ENCODE data around the gene MRPS35.

MRPS35 gene

DNA sequence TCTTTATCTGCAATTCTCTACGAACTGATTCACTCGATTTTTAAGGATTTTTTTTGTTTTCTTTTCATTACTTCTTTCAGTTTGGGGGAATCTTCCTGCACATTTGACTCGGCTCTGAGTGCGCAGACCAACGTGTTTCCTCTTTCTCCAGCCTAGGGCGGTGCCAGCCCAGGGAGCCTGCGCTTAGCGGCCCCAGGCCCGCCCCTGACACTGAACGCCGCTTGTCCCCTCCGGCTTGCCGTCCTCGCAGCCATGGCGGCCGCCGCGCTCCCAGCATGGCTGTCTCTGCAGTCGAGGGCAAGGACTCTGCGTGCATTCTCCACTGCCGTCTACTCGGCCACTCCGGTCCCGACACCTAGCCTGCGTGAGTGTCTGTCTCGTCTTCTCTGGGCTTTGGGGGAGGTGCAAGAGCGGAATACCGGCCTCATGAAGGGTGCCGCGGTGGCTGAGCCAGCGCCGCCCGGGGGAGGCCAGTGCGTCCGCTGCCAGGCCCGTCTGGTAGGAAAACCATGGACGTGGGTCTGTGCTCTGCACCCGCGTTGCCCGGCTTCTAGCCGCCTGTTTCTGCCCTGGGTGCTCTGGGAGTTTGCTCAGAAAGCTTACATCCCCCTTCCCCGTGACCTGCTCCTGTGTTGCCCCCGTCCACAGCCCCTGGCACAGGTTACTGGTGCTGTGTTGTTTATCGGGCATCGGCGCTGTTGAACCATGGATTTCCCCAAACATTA, at the start of gene MRPS35:
MRPS35 (plus strand) TSS at position 241 of the 725 bp plus-strand sequence; CDS start at position 253, 12 bp downstream.
- peak; percentile 80 to 87 (median 82) for DNase-seq (ENCODE audit: low read depth in 3 of 3)

DNA sequence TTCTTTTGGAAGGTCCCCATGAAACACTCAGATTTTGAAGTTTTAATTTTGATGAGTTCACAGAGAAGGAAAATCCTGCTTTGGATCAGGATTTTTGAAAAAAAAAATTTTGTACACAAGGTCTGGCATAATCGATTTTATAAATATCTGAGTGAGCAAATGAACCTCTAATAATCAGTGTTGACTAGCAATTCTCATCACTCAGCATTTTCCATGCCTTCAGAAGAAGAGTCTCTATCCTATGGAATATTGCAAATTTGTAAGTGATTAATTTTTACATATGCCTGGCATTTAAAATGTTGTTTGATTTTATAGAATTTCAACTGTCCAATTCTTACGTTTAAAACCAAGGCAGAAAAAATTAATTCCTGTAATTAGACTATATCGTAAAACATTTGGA, 44.9 kb upstream of the MRPS35 start:
- no peak for DNase-seq (ENCODE audit: low read depth in 3 of 3)

DNA sequence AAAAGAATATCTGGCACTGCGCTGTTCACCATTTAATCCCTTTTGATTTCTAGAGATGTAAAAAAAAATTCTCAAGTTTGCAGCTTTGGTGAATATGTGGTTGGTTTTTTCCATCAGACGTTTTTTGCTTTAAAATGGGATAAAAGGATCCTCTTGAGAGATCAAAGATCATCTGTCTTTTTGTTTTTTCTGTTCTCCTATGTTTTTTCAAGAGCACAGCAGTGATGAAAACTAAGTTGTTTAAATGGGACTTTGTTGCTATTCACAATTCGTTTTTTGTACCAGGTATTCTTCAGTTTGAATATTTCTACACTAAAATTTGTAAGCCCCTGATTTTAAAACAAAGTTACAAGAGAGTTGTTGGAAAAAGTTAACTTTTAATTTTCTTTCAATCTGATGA, 44.1 kb upstream of the MRPS35 start:
- no peak for DNase-seq (ENCODE audit: low read depth in 3 of 3)

DNA sequence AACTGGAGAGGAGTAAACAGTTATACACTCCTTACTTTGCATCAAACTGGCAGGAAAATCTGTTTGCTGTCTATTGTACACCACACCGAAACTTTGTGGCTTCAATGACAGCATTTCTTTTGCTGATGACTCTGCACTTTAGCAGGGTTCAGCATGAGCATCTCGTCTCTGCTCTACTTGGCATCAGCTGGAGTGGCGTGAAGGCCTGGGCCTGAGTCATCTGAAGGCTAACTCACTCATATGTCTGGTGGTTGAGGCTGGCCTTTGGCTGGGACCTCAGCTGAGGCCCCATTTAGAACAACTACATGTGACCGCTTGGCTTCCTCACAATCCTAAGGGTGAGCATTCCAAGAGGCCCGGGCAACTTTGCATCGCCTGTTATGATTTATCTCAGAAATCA, 43.1 kb upstream of the MRPS35 start:
- DNase-seq (ENCODE audit: low read depth in 3 of 3): no peak

DNA sequence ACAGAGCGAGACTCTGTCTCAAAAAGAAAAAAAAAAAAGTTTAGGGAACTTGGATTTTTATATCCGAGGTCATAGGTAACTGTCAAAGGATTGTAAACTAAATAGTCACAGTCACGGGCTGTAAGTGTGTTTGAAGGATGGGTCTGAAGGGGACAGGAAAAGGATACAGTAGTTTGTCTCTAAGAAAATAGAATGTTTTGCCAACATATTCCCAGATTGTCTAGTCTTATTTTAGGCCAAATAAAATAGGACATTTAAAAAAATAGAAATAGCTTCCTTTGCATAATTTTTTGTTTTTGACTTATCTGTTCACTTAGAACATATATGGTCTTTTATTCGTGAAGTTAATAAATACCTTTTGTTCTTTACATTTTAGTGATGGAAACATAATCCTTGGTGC, 38.6 kb upstream of the MRPS35 start:
- no peak for DNase-seq (ENCODE audit: low read depth in 3 of 3)

DNA sequence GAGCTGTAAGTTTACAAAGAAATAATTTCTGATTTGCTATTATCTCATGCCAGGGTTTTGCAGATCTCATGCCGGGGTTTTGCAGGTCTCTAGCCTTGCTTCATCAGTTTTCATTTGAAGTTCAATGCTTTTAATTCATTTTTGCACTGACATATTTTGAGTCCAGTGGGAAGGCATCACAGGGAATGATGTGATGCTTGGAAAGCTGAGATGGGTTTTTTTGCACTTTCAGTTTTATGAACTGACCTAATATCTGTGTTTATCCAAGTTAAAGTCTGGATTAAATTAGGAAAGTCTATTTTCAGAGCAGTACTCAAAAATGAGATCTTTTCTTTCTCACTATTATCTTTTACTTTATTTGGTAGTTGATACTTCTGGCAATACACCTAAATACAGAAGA, 38.0 kb upstream of the MRPS35 start:
- no peak for DNase-seq (ENCODE audit: low read depth in 3 of 3)

DNA sequence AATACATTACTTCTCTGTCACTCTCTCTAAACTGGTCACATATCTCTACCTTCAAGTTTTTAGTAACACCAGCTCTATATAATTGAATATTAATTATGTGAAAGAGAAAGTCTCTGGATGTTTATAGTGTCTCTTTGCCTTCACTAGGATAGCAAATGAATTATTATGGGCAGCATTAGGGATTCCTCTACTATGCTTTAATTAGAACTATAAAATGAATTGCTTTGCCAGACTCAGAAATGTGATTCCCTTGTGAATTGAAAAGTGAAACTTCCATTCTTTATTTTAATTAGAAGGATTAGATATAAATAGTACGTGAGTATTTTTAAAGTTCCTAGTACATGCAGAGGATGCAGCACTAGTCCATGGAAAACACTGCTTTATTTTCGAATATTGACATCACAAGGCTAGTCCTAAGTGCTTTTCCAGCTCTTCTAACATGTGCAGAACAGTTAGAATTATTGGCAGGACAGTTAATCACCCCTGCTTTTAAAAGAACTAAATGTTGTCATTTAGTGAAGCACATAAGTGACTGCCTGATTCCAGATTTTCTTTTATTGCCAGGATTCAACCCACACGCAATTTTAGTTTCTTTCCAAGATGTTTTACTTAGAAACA, 37.4 kb upstream of the MRPS35 start:
- DNase-seq (ENCODE audit: low read depth in 3 of 3): no peak

DNA sequence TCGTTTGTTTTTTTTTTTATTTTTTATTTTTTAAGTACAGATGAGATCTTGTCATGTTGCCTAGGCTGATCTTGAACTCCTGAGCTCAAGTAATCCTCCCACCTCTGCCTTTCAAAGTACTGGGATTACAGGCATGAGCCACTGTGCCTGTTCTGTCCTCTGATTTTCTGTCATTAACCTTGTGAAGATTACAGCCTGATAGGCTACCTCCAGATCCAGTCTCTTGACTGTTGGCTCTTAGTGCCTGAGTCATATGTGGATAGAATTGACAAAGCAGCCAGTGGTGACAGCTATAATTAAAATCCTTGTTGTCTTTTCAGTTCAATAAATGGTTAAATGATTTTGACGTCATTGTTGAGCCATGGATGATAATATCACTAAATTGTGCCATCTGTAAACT, 35.6 kb upstream of the MRPS35 start:
- DNase-seq (ENCODE audit: low read depth in 3 of 3): no peak

DNA sequence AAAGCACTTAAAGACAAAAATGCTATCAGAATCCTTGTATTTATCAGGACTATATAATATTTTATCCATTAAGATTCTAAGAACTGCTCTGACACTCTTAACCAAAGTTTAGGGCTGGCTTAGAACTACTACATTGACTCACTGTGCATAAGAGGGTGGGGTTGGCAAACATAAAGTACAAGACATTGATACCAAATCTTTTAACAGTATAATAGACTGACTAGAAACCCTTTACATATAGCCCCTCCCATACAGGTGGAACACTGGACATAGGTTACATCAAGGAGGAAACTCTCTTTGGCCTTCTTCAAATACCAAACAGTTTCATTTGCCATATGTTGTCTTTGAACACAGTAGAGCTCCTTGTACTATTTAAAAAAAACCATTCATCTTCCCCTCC, 30.0 kb upstream of the MRPS35 start:
- DNase-seq (ENCODE audit: low read depth in 3 of 3): no peak

DNA sequence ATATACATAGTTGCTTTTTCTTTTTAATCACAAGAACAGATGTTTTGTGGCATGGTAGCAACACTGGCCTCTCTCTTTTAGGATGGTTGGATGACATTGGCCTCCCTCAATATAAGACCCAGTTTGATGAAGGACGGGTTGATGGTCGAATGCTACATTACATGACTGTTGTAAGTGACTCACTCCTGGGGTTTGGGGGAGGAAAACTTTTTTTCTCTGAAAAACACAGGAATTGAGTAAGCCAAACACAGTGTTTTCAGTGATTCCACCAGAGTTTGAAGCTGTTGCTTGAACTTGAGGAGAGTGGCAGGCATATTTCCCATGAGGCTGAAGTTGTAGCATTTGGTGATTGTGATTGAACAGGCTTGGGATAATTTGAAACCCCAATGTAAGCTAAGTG, 28.1 kb upstream of the MRPS35 start:
- no peak for DNase-seq (ENCODE audit: low read depth in 3 of 3)

DNA sequence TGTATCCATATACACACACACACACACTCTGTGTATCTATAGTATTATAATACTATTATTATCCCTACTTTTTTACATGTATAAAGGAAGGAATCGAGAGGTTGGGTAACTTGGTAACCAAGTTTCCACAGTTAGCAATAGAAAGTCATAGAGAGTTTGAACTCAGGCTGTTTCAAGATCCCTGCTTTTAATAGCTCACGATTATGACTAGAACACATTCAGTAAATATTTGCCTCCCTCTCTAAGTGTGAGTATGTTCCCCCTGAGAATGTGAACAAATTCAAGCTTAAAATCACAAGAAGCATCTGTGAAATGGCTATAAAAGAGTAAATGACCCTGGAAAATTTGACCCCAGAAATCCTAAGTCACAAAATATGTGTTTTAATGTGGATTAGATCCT, 25.4 kb upstream of the MRPS35 start:
- DNase-seq (ENCODE audit: low read depth in 3 of 3): no peak

DNA sequence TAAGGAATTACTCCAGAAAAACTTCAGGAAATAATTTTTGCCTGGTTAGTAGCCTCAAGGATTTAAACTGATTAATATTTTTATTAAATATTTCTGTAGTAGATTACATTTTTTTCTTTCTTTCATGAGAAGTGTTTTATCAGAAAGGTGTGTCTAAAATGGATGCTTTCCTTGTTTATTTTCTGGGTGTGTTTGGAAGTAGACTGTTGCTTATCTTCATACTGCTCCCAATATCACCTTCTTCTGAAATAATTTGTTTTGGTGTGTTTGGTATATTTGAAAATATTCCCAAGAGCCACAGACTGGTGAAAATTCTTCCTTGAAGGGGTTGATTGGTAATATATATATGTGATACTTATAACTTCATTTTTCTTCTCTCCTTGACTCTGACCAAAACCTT, 24.5 kb upstream of the MRPS35 start:
- DNase-seq (ENCODE audit: low read depth in 3 of 3): no peak

DNA sequence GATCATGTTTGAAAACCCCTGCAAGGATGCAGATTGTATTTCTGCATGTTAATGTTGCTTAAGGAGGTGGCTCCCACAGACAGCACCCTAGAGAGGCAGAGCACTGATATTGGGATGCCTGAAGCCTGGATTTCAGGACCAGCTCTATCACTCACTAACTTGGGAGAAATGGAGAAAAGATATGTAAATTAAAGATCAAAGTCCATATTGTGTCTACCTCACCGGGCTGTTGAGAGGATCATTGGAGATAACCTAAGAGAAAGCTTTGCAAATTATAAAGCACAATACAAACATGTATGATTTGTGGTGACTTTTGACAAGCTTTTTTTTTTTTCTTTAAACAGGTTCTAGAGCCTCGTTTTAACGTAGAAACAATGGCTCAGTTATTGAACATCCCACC, 22.0 kb upstream of the MRPS35 start:
- no peak for DNase-seq (ENCODE audit: low read depth in 3 of 3)

DNA sequence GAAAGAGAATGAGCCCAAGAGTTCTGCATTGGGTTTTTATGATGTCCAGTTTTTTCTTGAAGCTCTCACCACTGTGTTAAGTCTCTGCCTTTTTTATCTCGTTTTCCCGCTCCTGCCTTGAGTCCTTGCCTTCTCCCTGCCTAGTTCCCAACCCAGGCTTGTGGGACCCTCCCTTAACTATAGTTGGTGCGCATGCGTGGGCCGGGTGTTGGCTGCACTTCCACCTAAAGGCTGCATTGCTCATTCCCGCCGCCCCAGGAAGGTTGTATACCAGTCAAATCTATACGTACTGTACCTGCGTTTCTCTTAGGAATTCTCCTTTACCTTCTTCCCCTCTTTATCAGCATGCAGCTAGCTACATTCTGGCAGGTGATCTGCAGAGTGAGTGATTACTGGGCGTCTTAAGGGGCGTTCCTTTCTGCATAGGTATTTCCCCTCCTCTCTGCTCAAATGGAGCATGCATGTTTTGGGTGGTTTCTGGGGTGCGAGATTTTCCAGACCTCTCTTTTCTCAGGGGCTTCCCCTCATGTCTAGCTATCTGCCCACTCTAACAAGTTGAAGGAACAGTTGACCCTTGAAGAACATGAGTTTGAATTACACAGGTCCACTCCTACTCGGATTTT, 21.0 kb upstream of the MRPS35 start:
- no peak for DNase-seq (ENCODE audit: low read depth in 3 of 3)

DNA sequence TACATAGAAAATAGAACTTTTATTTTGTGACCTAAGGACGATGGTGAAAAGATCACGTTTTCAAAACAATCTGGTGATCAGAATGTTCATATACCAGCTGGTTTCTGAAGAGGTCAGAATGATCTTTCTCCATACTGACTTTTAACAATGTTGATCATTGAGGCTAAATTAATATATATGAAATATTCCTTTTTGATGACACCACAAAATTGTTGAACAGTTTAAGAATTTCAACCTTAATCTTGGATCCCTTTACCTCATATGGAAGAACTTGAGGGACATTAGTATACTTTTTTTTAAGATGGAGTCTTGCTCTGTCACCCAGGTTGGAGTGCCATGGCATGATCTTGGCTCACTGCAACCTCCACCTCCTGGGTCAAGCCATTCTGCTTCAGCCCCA, 17.2 kb upstream of the MRPS35 start:
- no peak for DNase-seq (ENCODE audit: low read depth in 3 of 3)

DNA sequence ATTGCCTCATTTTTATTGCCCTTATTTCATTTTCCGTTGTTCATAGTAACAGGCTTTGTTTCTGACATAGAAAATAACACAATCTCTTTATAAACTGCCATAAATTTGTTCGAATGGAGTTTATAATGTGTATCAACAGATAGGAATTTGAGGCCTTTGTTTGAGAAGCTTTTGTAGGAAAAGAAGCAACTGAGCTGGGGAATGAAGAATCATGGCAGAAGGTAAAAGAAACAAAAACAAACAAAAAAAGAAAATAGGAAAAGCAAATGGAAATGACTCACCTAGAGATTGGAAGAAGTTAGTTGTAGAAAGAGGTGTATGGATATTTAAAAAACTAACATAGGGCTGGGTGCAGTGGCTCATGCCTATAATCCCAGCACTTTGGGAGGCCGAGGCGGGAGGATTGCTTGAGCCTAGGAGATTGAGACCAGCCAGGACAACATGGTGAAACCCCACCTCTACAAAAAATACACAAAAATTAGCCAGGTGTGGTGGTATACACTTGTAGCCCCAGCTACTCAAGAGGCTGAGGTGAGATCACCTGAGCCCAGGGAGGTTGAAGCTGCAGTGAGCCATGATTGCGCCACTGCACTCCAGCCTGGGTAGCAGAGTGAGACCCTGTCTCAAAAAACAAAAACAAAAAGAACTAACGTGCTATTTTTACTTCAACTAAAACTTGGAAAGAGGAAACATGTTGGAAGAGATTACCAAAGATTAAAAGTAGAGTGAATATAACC, 14.9 kb upstream of the MRPS35 start:
- no peak for DNase-seq (ENCODE audit: low read depth in 3 of 3)

DNA sequence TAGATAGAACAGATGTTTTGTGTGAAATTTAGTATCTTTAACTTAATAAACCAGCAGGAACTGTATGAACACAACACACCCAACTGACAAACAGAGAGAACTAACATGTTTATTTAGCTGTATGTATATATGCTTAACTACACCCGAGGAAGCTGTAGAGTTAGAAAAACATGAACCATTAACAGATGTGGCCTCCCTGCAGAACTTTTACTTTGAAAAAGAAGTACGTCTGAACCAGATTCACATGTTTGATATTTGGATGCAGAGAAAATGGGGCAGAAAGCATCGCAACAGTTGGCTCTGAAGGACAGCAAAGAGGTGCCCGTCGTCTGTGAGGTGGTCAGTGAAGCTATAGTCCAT, 14.4 kb upstream of the MRPS35 start, which contains the start of gene REP15:
REP15 (plus strand) TSS at position 155 of the 360 bp plus-strand sequence; CDS start at position 271, 116 bp downstream.
- DNase-seq (ENCODE audit: low read depth in 3 of 3): no peak

DNA sequence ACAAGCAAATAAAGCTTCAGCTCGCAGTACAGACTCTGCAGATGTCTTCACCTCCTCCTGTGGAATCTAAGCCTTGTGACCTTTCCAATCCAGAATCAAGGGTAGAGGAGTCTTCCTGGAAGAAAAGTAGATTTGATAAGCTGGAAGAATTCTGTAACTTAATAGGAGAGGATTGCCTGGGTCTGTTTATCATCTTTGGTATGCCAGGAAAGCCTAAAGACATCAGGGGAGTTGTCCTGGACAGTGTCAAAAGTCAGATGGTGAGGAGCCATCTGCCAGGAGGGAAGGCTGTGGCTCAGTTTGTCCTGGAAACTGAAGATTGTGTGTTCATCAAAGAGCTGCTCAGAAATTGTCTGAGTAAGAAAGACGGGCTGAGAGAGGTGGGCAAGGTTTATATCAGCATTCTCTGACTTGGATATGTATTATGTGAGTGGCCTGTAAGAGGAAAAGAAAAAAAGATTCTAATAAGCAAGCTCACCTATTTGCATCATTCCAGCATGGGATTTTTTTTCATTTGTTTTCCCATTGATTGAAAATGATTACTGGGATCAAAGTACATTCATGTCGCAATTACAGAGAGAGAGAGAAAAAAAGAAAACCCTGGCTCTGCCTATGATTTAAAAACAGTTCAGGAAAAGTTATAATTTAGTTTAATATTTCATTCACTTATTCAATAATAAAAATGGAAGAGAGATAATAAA, 13.6 kb upstream of the MRPS35 start:
- DNase-seq (ENCODE audit: low read depth in 3 of 3): no peak

DNA sequence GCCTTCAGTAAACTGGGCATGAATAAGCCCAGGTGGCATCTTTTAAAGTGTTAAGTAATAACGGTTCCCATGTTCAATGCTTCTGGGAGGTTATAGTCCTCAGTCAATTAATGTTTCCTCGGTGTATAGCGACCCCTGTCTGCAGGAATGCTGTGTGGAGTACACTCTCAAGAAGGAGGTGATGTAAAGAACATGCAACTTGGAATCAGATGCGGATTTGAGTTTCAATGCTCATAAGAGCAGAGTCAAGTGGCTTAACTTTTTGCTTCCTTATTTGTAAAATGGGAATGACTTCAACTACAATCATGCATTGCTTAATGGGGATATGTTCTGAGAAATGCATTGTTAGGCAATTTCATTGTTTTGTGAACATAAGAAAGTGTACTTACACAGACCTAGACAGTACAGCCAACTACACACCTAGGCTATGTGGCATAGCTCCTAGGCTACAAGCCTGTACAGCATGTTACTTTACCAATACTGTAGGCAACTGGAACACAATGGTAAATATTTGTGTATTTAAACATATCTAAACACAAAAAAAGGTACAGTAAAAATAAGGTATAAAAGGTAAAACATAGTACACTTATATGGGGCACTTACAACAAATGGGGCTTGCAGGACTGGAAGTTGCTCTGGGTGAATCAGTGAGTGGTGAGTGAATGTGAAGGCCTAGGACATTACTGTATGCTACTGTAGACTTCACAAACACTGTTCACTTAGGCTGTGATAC, 6.7 kb upstream of the MRPS35 start:
- DNase-seq (ENCODE audit: low read depth in 3 of 3): peak in 2 of 3 experiments; percentile 36 to 38

DNA sequence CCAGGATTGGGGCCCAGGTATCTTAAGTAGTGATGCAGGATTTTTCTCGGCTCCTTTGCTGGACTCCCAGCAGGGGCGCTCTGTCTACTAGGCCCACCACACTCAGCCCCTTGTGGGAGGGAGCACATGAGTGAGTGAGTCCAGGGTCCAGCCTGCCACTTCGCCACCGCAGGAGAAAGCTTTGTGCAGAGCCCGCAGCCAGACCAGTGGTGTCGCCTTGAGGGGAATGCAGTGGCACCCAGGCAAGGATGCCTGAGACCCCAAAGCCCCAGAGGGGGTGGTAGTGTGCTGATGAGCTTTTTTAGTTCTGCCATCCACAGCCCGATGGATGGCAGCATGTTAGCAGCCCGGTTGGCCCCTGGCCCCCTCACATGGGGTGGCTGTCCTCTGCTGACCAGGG, 5.4 kb upstream of the MRPS35 start:
- DNase-seq (ENCODE audit: low read depth in 3 of 3): no peak

DNA sequence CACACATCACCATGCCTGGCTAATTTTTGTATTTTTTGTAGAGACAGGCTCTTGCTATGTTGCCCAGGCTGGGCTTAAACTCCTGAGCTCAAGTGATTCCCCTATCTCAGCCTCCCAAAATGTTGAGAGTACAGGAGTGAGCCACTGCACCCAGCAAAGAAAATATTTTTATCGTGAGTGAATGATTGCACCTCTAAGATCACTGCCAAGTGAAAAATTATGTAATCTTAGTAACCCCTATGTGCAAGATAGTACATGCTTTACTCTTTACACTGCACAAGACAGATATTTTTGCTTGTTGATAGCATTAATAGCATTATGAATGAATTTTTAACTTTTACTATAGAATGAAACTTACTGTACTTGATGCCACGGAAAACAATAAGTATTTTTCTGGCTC, 3.4 kb upstream of the MRPS35 start:
- DNase-seq (ENCODE audit: low read depth in 3 of 3): no peak

Data from stimulated activated CD4-positive, alpha-beta T cell treated with anti-CD3 and anti-CD28 coated beads, TNF-alpha, amount 100 ng/mL, for 4 hours (primary cell).